NCI-H2196 (cell line): ENCODE data around the gene POM121C.
"Not testable (repeated sequence)": the region's sequence is repeated elsewhere in the genome, so short reads cannot be mapped to it uniquely, and the experiment has no call there.

ENCODE experiments used
- DNase-seq: peaks from one replicate; lab custom pipeline; 2025; ENCODE audit not compliant: unreplicated experiment; lab: John Stamatoyannopoulos, UW

POM121C gene

DNA sequence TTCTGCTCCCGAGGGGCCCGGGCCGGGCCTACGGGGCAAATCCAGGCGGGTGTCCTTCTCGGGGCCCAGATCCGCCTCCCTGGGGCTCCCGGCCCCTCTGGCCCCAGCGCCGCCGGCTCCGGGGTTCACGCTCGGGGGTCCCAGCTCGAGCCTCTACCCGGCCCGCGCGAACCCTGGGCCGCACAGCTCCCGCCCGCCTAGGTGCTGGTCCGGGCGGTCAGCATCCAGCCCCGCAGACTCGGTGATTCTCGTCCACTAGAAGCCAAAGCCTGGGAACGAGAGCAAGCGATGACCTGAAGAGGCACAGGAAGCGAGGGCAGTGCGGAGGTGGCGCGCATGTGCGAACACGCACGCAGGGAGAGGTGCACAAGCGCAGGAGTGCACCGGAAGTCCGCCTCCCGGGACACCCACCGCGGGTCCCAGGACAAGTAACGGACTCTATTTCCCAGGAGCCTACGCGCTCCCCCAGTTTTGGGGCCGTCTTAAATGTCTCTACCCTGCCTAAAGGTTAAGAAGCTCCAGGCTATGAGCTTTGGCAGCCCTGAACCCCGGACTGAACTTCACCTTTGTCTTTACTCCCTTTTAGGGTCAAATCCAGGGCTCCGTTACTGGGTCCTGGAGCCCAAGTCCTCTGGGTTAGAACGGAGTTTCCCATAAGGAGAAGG lies at the start of gene POM121C:
POM121C (minus strand) TSS at position 321 of the 665 bp plus-strand sequence. CDS start 44,803 bp downstream, outside the sequence.
- peak; percentile 83 for DNase-seq

- DNase-seq, result no peak
These were observed 48.7 kb upstream of the POM121C start for GRCh38 chr7:75534727-75535307.

DNA sequence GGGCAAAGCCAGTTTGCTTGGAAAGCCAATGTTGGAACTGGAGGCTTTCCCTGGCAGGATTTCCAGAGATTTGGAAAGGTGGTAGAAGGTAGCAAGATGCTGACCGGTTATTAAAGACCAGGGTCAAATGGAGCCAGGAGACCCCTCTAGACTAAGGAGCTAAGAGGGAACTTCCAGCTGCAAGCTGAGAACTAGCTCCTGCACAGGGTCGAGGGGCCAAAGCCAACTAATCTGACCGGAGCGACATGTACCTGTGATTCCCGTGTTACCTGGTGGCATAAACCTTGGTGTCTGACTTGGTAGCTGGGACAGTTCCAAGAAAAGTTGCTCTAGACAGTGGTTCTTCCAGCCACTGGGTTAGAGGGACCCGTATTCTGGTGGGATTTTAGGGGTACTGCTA lies 47.8 kb upstream of the POM121C start:
- DNase-seq, result no peak

- no peak for DNase-seq
These were observed 46.5 kb upstream of the POM121C start for GRCh38 chr7:75532639-75533038.

GRCh38 chr7:75531359-75531821 lies 45.3 kb upstream of the POM121C start:
- peak; percentile 26 for DNase-seq

- DNase-seq, result not testable (repeated sequence)
These were observed 41.2 kb upstream of the POM121C start for GRCh38 chr7:75527224-75527722.

DNA sequence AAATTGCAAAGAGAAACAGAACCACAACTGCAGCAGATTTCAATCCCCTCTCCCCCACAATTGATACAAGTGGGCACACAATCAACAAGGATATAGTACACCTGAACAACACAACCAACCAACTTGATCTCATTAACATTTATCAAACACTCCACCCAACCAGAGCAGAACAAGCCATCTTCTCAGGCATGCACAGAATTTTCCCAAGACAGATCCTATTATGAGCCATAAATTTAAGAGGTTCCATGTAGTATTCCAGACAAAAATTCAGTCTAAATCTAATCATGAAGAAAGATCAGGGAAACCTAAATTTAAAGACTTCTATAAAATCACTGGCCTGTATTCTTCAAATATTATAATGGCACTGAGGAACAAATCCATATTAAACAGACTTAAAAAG lies 35.6 kb upstream of the POM121C start:
- DNase-seq, result not testable (repeated sequence)

DNA sequence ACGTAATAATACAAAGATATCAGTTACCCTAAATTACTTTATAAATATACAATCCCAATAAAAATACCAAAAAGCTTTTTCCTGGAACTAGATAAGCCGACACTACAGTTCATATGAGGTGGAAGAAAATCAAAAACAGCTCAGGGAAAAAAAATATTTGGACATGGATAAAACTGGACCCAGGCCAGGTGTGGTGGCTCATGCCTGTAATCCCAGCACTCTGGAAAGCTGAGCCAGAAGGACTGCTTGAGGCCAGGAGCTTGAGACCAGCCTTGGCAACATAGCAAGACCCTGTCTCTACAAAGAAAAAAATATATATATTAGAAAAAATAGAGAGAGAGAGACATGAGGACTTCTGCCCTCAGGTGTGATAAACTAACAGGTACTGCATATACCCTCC lies 32.7 kb upstream of the POM121C start:
- DNase-seq, result not testable (repeated sequence)

DNA sequence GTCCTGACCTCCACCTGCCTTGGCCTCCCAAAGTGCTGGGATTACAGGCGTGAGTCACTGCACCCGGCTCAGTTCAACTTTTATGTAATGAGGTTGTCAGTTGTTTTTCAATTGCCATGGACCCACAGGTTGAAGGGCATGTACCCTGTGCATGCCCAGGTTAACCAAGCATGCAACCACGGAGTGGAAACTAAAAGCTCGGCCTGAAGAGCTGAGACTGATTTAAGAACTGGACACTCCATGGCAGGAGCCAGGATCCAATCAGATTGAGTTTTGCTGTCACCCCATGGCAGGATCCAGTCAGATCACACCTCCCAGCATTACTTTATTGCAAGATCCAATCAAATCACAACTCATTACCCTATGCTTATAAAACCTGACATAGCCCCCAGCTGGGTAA lies 22.9 kb upstream of the POM121C start:
- DNase-seq, result not testable (repeated sequence)

DNA sequence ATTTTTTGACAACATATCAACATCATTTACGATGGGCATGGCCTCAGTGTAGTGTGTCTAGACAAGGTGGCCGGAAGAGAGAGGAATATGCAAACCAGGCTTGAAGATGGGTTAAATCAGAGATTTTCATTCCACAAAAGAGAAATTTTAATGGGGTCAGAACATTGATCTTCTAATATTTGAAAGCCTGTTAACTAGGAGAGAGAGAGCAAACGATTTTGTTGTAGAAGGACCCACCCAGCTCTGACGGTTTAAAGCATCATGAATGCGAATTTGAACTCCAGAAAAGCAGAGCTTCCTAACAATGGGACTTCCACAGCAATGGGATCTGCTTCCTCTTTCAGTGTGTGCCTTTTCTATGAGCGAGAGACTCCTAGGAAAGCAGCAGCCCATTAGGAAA lies 5.9 kb upstream of the POM121C start, which contains the start of gene SPDYE5:
SPDYE5 (plus strand) TSS at position 301 of the 400 bp plus-strand sequence. CDS start 1,728 bp downstream, outside the sequence.
- DNase-seq, result not testable (repeated sequence)

GRCh38 chr7:75485355-75485978 lies 632 bp downstream of the POM121C start:
- DNase-seq, result not testable (repeated sequence)

DNA sequence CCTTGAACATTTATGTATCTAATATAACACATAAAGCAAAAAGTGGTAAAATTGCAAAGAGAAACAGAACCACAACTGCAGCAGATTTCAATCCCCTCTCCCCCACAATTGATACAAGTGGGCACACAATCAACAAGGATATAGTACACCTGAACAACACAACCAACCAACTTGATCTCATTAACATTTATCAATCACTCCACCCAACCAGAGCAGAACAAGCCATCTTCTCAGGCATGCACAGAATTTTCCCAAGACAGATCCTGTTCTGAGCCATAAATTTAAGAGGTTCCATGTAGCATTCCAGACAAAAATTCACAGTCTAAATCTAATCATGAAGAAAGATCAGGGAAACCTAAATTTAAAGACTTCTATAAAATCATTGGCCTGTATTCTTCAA lies 5.8 kb downstream of the POM121C start:
- DNase-seq, result not testable (repeated sequence)

- DNase-seq, result not testable (repeated sequence)
These were observed 8.6 kb downstream of the POM121C start for GRCh38 chr7:75477457-75477856.

GRCh38 chr7:75470166-75470565 lies 15.9 kb downstream of the POM121C start:
- not testable (repeated sequence) for DNase-seq

- not testable (repeated sequence) for DNase-seq
These were observed 25.6 kb downstream of the POM121C start for GRCh38 chr7:75460541-75460940.

DNA sequence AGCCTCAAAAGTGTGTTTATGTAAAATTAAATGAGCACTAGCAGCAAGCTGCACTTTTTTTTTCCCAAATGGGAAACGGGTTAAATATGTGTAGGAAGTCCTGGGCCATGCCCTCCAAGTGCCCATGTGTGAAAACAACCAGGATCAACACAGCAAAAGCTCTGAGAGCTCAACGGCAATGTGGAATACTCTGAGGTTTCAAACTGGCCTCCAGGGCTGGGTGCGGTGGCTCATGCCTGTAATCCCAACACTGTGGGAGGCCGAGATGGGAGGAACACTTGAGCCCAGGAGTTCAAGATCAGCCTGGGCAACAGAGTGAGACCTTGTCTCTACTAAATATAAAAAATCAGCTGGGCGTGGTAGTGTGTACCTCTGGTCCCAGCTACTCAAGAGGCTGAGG lies 28.1 kb downstream of the POM121C start:
- DNase-seq, result not testable (repeated sequence)

GRCh38 chr7:75456403-75456802 lies 29.7 kb downstream of the POM121C start:
- not testable (repeated sequence) for DNase-seq

DNA sequence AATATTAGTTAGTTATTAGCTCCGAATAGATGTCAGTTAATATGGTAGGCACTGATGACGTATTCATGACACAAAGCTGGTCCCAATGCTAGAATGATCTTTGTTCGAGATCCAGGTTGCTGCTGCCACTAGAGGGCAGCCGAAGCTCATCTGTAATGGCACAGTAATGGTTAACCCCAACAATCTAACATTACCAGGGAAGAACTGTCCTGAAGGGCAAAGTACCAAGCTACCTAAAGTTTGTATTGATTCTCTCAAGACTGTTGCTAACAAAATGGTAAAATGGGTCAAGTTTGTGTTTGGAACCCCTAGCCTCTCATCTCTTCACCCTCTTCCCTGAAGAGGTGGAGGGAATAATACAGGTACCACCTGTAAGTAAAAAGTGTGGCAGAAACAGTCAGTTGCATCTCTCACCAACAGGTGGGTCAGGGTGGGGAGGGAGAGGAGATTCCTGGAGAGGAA lies 33.6 kb downstream of the POM121C start:
- not testable (repeated sequence) for DNase-seq

DNA sequence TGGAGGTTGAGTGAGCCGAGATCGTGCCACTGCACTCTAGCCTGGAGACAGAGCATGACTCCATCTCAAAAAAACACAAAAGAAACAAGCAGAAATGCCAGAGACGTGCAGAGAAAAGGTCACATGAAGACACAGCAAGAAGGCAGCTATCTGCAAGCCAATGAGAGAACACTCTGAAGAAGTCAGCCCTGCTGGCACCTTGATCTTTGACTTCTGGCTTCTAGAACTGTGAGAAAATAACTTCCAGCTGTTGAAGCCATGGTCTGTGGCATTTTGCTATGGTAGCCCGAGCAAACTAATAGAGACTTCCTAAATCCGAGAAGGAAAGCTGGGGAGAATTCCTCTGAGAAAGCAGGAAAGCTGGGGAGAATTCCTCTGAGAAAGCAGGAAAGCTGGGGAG lies 36.2 kb downstream of the POM121C start:
- not testable (repeated sequence) for DNase-seq

- DNase-seq, result not testable (repeated sequence)
These were observed 43.5 kb downstream of the POM121C start for GRCh38 chr7:75442465-75443111.

DNA sequence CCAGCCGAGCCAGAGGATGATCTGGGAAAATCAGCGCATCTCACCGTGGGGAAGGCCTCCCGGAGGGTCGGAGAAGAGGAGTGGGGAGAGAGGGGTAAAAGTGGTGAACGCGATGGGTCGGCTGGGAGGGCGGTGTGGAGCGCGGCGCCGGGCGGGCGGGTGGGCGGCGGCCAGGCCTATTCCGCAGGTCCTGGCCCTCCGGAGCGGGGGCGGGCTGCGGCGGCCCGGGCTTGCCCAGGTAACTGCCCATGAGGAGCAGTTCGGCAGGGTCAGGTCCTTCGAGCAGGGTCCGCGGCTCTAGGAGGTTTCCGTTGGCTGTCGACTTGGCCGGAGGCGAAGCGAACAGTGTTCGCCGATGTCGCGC lies 44.0 kb downstream of the POM121C start:
- not testable (repeated sequence) for DNase-seq
